Rectal smooth muscle tissue (tissue), 1 donor: ENCODE data around the gene PIP5KL1.

Source experiments
- H3K27ac ChIP-seq: one replicate; pipeline ENCODE4 v1.7.0; 2013; ENCODE audit warnings: low read depth, low read length, inconsistent platforms
- H3K27me3 ChIP-seq: one replicate; pipeline ENCODE4 v1.7.0; 2013; ENCODE audit warnings: low read length; ENCODE audit not compliant: control insufficient read depth, insufficient read depth
- H3K36me3 ChIP-seq: one replicate; pipeline ENCODE4 v1.7.0; 2013; ENCODE audit warnings: low read length; ENCODE audit not compliant: control insufficient read depth, insufficient read depth
- H3K4me1 ChIP-seq: one replicate; pipeline ENCODE4 v1.7.0; 2013; ENCODE audit warnings: low read length; ENCODE audit not compliant: control insufficient read depth, insufficient read depth
- H3K4me3 ChIP-seq: one replicate; pipeline ENCODE4 v1.7.0; 2013; ENCODE audit warnings: low read length
- H3K9ac ChIP-seq: one replicate; pipeline ENCODE4 v1.7.0; 2013; ENCODE audit warnings: low read length

The PIP5KL1 gene

DNA sequence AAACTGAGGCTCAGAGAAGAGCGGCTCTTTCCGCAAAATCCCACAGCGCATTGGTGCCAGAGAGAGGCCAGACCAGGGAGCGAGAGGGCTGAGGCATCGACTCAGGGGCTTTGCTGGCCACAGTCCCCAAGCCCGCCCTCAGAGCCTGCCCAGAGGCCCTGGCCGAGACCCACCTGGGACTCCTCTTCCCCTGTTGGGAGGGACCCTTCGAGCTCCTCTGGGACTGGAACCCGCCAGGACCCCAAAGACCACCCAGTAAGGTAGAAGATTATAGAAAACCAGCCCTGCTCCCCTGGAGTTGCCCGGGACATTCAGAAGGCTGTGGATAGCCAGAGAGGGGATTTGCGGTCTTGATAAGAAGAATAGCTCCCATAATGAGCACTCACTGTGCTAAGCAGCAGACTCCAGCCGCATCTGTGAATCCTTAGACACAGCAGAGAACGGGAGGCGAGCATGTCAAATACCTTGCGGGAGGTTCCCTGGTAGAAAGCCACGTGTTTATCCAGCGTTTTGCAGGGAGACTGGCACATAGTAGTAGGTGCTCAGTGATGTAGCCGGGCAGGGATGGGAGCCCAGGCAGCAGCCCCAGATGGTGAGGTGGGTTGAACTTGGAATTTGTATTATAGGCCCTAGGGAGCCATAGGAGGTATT lies 52.5 kb downstream of the PIP5KL1 start:
- Histone ChIP-seq H3K36me3 (no peaks in the 10 kb centered on the region), H3K4me3 (peak overlapping the region; percentile 77), H3K9ac (peak overlapping the region; percentile 45), H3K4me1 (peaks cover 32% of the 10 kb centered on the region), H3K27me3 (no peaks in the 10 kb centered on the region), H3K27ac (peak overlapping the region; percentile 74)

DNA sequence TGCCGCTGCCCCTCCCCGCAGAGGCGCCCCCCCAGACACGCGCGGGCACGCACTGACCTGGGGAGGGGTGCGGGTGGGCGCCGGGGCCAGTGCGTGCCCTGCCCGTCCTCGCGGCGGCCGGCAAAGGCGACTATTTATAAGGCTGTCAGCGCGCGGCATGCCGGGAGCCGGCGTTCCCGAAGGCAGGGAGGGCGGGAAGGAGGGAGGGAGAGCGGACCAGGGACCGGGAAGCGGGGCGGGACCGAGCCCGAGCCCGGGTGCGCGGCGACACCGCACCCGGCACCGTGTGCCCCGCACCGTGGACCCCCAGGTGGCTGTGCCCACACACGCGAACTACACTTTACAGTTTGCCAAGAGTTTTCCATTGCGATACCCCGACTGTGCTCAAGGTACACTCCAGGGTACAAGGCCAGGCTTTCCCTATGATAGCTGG lies 53.0 kb downstream of the PIP5KL1 start, which contains the start of gene AK1:
Gene AK1, minus strand, starts transcription at position 110 of the 433 bp plus-strand sequence. CDS start 3,058 bp downstream, outside the sequence.
- peak within 1 kb of the TSS; percentile 74 for H3K27ac ChIP-seq
- no peaks in the 10 kb centered on the region for H3K27me3 ChIP-seq
- peak within 1 kb of the TSS; percentile 77 for H3K4me3 ChIP-seq
- peaks cover 32% of the 10 kb centered on the region for H3K4me1 ChIP-seq
- H3K36me3 ChIP-seq: peaks cover under 1% of the 10 kb centered on the region
- peak within 1 kb of the TSS; percentile 77 for H3K9ac ChIP-seq

DNA sequence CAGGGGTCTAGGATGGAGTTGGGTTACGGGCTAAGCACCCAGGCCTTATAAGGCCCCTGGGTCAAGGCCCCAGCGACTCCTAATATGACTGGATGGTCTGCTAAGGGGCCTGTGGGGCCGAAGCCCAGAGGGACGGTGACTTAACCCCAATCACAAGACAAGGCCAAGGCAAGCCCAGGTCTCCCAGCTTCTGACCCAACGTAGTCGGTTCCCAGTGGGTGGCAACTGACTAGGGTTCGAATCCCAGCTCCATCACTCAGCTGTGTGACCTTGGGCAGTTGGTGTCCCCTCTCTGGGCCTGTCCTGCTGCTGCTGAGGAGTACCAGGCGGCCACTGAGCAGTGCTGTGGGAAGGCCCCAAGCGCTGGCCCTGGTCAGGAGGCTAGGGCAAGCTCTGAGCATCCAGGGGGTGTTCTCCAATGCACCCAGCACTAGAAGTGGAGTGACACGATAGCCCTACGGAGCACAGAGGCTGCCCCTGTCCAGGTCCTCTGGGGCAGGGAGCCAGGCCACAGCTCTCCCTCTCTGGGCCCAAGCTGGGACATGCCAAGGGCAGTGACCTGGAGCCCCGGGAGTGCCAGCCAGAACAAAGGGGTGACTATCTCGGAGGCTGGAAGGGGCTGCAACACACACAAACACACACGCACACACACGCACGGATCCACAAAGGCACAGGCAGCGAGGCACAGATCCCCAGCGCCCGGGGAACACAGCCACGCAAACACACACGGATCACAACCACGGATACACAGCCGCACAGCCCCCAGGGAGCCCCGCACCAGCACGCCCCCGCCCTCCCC lies 53.6 kb downstream of the PIP5KL1 start:
- Histone ChIP-seq H3K4me3 (peak overlapping the region; percentile 77), H3K27me3 (no peaks in the 10 kb centered on the region), H3K9ac (peak overlapping the region; percentile 77), H3K4me1 (peaks cover 32% of the 10 kb centered on the region), H3K27ac (peak overlapping the region; percentile 74), H3K36me3 (peaks cover 3% of the 10 kb centered on the region)

- Histone ChIP-seq H3K27ac (peak overlapping the region; percentile 34), H3K9ac (no peak overlapping the region), H3K27me3 (no peaks in the 10 kb centered on the region), H3K36me3 (peaks cover 6% of the 10 kb centered on the region), H3K4me1 (peaks cover 32% of the 10 kb centered on the region), H3K4me3 (peak overlapping the region; percentile 77)
Measured at GRCh38 chr9:127876026-127876763, 54.4 kb downstream of the PIP5KL1 start.

DNA sequence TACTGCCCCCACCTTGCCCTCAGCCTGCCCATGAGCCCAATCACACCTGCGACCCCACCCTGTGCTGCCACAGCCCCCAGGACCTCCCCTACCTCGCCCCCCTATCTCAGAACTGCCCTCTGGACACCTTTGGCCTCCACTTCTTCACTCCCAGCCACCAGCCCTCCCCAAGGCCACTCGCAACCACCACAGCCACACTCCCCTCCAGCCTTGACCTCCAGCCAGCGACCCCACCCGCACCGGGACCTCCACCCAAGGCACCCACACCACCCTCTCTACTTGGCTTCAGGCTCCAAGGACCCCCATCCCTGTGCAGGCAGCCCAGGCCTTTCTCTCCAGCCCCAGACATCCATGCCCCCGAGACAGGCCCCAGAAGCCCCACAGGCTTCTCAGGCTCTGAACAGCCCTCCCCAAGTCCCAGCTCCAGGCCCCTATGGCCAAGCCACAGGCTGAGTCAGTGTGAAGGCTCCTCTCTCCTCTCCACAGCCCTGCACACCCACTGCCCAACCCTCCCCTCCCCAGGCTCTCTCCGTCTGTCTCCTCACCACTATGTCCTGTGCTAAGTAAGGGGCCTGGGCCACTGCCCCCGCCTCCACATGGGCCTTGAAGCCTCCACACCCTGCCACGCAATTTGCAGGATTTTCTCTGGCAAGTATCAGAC lies 55.1 kb downstream of the PIP5KL1 start:
- Histone ChIP-seq H3K27ac (peak overlapping the region; percentile 34), H3K9ac (no peak overlapping the region), H3K36me3 (peaks cover 11% of the 10 kb centered on the region), H3K4me3 (peak overlapping the region; percentile 9), H3K27me3 (no peaks in the 10 kb centered on the region), H3K4me1 (peaks cover 32% of the 10 kb centered on the region)

- H3K4me1 ChIP-seq: peaks cover 32% of the 10 kb centered on the region
- H3K4me3 ChIP-seq: peak overlapping the region; percentile 40
- H3K36me3 ChIP-seq: peaks cover 13% of the 10 kb centered on the region
- H3K9ac ChIP-seq: no peak overlapping the region
- H3K27me3 ChIP-seq: no peaks in the 10 kb centered on the region
- H3K27ac ChIP-seq: peak overlapping the region; percentile 21
Measured at GRCh38 chr9:127874301-127875221, 56.0 kb downstream of the PIP5KL1 start.

GRCh38 chr9:127873886-127874285 lies 56.7 kb downstream of the PIP5KL1 start:
- Histone ChIP-seq H3K36me3 (peaks cover 16% of the 10 kb centered on the region), H3K27me3 (no peaks in the 10 kb centered on the region), H3K4me3 (peak overlapping the region; percentile 40), H3K9ac (no peak overlapping the region), H3K4me1 (peaks cover 32% of the 10 kb centered on the region), H3K27ac (peak overlapping the region; percentile 21)

GRCh38 chr9:127873223-127873691 lies 57.3 kb downstream of the PIP5KL1 start:
- H3K4me3 ChIP-seq: peak overlapping the region; percentile 27
- no peak overlapping the region for H3K9ac ChIP-seq
- H3K27ac ChIP-seq: no peak overlapping the region
- peaks cover 20% of the 10 kb centered on the region for H3K36me3 ChIP-seq
- H3K4me1 ChIP-seq: peaks cover 31% of the 10 kb centered on the region
- H3K27me3 ChIP-seq: no peaks in the 10 kb centered on the region

GRCh38 chr9:127872369-127873222 lies 58.0 kb downstream of the PIP5KL1 start:
- no peak overlapping the region for H3K4me3 ChIP-seq
- no peak overlapping the region for H3K27ac ChIP-seq
- H3K4me1 ChIP-seq: peaks cover 26% of the 10 kb centered on the region
- no peaks in the 10 kb centered on the region for H3K27me3 ChIP-seq
- no peak overlapping the region for H3K9ac ChIP-seq
- H3K36me3 ChIP-seq: peaks cover 24% of the 10 kb centered on the region

DNA sequence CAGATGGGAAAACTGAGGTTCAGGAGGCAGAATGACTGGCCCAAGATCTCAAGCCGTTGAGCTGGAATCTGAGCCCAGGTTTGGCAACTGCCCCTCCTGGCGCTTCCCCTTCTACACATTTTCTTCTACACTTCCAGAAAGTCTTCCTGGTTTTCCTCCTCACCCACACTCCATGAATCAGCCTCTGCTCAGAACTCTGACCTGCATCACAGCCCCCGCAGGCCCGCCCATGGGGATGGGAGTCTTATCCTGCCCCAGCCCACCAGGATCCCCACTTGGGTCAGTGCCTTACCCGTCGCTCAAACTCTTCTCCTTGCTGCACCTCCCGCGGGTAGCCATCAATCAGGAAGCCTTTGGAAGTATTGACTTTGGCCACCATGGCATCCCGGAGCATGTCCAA lies 59.0 kb downstream of the PIP5KL1 start:
- Histone ChIP-seq H3K4me1 (peaks cover 22% of the 10 kb centered on the region), H3K36me3 (peaks cover 24% of the 10 kb centered on the region), H3K27ac (no peak overlapping the region), H3K4me3 (no peak overlapping the region), H3K9ac (no peak overlapping the region), H3K27me3 (no peaks in the 10 kb centered on the region)
